Stromal cell of bone marrow (primary cell): ENCODE results near the gene DPPA3.
"Not testable (repeated sequence)": the region's sequence is repeated elsewhere in the genome, so short reads cannot be mapped to it uniquely, and the experiment has no call there.

Experiments
- DNase-seq: peaks from one replicate; pipeline ENCODE4 v3.0.0-alpha.2; 2012; ENCODE audit warnings: low read depth

DPPA3 gene

DNA sequence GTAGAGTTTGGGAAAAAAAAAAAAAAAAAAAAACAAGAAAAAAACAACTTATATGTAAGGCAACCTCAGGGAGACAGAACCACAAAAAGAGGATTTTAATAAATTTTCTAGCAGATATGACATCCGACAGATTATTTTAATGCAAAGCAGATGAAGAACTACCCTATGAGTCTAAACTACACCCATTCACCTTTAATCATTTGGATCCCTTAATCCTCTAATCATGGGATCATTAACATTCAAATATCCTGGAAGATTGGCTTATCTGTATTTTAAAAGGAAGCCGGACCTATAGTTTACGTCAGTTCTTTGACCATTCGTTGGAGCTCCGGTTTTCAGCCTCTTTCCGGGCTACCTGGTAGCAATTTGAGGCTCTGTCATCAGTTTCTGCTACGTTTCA is at the start of gene DPPA3:
DPPA3 (plus strand) TSS at position 301 of the 400 bp plus-strand sequence. CDS start 138 bp downstream, outside the sequence.
- no peak for DNase-seq

DNA sequence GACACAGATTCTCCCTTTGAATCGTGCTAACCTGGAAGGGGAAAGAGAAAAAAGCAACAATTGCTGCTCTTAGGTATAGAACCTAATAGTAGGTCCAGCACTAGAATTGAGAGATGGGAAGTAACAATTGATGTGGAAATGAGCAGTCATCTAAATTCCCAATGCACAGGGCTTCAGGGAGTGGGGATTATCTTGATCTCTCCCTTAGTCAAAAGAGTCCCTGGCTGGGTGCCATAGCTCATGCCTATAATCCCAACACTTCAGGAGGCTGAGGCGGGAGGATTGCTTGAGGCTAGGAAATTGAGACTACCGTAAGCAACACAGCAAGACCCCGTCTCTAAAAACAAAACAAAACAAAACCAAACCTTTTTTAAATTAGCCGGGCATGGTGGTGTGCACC is 49.5 kb upstream of the DPPA3 start:
- no peak for DNase-seq

DNA sequence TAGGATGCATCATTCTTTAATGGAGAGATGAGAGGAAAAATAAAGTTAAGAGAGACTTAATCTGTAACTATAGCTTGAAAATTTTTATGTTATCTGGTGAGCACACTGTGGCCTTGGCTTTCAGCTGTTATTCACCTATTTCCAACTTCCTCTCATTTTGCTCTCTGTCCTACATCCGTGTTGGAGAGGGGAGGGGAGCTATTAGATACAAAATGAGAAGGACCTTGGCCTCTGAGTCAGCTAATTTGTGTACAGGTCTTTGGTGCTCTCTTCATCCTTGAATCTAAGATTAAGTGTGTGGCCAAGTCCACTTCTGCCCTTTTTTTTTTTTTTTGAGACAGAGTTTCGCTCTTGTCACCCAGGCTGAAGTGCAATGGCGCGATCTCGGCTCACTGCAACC is 44.6 kb upstream of the DPPA3 start:
- DNase-seq: no peak

DNA sequence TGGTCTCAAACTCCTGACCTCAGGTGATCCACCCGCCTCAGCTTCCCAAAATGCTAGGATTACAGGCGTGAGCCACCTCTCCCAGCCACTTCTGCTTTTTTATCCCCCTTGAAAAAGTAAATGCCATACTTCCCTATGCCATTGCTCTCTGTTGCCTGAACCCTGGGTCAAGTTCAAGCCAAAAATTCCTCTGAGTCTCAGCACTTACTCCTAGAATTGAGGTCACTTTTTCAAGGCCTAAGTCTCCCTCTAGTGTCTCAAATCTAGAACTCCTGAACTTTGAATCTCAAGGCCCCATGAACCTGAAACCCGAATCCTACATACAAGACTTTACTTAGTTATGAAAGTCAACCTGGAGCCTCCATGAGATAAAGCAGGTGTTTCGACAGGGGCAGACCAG is 44.1 kb upstream of the DPPA3 start:
- no peak for DNase-seq

DNA sequence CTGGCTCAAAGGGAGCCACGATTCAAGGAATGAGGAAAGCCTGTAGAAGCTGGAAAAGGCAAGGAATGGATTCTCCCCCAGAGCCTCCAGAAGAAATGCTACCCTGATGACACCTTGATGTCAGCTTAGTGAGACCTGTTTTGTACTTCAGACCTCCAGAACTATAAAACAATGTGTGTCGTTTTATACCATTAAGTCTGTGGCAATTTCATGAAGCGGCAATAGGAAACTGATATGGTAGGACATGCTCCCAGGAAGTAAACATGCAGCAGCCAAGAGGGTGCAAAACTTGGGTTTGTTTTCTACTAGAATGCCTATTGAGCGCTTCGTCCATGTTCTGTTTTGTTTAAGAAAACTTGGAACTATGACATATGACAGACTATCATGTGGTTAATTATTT is 43.1 kb upstream of the DPPA3 start:
- DNase-seq: no peak

DNA sequence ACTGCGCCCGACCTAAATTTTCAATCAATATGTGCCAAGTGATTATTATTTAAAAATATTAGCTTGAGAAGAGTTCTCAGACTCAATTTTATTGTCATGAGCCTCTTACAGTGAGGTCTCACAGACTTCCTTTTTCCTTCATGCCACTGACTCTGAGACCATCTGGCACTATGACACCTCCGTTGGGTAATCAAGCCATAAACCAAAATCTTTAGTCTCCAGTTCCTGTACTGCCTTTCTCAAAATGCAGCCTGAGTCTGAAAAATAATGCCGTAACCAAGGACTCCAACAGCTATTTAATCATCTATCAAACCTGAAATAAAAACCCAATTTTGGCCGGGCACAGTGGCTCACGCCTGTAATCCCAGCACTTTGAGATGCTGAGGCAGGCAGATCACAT is 35.8 kb upstream of the DPPA3 start:
- not testable (repeated sequence) for DNase-seq

DNA sequence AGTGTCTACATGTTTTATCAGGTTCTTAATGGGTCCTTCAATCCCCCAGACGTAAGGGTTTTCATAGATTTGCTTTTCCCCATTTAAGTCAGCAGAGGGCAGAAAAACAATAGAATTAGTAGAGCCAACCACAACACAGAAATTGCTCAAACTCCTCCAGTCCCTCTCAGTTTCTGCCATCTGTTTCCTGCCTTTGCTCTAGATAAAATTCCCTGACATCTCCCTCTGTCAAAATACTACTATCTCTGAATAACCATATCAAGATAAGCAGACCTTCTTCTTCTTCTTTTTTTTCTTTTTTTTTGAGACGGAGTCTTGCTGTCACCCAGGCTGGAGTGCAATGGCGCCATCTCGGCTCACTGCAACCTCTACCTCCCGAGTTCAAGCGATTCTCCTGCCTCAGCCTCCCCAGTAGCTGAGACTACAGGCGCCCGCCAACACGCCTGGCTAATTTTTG is 33.8 kb upstream of the DPPA3 start:
- DNase-seq: peak; percentile 25

DNA sequence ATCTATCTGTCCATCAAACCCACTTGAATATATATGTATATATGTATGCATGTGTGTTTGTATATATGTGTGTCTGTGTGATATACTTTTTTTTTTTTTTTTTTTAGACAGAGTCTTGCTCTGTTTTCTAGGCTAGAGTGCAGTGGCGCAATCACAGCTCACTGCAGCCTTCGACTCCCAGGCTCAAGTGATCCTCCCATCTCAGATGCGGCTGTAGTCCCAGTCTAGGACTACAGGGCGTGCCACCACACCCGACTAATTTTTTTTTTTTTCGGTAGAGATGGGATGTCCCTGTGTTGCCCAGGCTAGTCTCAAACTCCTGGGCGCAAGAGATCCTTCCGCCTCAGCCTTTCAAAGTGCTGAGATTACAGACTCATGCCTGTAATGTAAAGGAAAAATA is 32.5 kb upstream of the DPPA3 start:
- DNase-seq: peak; percentile 1

DNA sequence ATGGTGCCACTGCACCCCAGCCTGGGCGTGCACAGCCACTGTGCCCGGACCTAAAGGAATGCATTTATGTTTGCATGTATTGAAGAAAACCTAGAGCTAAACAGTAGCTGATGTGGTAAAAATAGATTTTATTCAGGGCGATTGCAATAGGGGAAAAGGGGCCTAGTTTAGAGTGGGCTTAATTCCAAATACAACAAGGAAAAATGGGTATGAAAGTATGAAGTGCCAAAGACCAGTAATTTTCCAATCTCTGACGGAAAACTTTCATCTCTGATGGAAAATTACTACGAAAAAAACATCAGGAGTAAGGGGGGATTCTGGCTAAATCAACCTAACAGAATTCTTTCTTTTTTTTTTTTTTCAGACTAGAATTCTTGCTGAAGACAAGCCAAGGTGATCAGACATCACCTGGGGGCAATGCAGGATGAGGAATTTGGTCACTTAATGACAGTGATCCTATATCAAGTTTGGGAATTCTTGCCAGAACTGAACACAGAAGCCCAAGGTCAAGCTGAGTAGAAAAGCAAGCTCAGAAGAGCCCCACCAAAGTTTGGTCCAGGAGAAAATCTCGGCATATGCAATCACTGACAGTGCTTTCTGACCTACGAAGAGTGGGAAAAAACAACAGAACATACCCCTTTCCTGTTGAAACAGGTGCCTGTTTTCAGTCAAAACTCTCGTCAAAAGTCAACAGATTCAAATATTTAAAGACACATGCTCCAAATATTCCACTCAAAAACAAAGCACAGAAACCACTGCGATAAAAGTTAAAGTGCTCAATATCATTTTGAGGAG is 31.8 kb upstream of the DPPA3 start:
- no peak for DNase-seq

DNA sequence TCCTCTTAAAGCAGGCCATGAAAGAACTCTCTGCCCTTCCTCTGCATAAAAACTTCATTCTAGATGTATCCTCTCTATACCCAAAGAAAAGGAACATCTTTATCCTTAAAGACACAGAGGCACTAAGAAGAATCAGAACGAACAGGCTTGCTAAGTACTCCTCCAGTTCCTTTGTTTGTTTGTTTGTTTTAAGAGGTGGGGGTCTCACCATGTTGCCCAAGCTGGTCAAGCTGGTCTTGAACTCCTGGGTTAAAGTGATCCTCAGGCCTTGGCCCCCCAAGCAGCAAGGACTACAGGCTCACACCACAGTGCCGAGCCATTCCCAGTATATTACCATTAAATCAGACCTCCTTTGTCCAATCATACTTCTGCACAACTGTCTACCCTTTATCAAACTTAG is 29.7 kb upstream of the DPPA3 start:
- no peak for DNase-seq

DNA sequence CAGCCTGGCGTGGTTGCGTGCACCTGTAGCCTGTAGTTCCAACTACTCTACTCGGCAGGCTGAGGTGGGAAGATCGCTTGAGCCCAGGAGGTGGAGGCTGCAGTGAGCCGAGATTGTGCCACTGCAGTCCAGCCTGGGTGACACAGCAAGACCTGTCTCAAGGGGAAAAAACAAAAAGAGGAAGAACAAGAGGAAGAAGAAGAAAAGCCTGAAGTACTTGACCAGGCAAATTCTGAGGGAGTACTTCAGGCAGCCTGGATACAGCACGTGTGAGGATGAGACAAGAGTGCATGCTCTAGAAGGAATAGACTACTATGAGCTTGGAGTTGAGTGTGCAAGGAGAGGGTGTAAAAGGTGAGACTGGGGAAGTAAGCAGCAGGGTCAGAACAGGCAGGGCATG is 17.4 kb upstream of the DPPA3 start:
- no peak for DNase-seq

DNA sequence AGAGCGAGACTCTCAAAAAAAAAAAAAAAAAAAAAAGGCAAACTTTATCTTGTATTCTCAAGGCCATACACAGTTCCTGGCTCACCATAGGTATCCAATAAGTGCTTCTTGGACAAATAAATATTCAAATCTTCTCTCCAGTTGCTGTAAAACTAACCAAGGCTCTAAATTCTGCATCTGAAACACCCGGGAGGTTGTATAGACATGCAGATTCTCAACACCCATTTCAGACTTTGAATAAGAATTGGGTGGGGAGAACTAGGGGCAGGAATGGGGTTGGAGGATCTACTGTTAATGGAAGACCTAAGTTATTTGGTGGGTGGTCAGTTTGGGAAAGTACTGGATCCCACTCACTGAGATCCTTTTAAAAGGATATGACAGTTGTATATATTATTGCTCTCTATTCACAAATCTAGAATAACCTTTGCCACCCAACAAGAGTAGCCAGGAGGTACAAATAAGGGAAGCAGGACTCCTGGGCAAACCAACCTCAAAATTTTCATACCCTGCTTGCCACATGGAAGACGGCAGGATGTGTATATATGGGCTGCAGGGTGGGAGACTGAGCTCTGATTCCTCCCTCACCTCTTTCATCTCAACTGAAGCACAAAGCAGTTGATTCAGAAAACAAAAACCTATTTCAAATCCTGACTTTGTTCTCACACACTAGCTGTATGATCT is 16.5 kb upstream of the DPPA3 start:
- DNase-seq: no peak

DNA sequence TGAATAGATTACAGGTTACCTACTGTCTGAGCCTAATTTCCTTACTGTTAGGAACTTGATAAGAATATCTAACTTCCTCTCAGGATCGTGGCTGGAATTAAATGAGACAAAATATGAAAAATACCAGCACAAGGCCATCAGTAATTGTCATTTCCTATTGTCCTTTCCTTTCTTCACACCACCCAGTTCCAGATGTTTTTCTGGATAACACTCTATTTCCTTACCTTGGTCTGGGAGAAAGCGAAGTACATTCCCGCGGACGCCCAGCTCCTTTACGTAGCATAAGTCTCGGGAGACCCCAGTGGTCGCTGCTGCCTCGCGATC is 16.0 kb upstream of the DPPA3 start:
- DNase-seq: no peak

DNA sequence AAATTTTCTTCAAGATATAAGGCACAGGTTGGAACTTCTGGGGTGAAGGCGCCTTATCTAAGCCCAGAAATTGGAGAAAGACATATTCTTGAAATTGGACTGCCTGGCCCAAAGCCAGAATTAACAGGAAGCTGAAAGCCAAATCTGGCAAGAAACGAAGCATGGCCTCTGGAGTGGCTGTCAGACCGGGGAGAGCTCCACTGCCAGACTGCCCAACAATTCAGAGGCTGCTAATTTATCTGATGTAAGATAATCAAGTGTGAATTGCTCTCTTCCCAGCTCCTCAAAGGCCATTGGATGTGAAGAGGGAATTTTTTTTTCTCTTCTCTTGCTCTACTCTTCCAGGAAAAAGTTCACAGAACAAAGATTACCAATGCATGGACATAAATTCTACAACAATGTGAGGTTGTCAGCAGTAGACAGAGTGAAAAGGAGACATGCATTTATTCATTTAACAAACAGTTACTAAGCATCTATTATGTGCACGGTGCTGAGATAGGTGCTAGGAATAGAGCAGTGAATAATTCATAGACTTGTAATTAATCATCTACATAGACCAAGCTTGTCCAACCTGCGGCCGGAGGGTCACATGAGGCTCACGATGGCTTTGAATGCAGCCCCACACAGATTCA is 15.6 kb upstream of the DPPA3 start, which contains the start of gene GDF3:
GDF3 (minus strand) TSS at position 210 of the 632 bp plus-strand sequence; CDS start at position 163, 47 bp downstream.
- DNase-seq: peak; percentile 12

DNA sequence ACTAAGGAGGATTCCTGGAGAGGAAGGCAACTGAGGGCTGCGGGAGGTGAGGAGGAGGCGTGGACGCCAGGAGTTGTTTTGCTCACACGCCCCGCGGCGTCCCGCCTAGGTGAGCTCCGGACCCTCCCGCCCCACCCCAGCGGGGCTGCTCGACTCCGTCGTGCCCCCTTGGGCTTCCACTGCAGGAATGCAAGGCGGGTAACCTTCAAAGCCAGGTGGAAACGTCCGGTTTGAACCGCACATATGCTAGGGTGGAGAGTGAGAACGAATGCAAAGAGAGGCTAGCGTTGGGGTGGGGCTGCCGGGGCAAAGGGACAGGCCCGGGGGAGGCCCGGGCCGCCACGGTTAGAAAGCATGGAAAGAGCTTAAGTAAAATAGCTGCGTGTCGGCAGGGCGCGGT is 5.4 kb upstream of the DPPA3 start:
- DNase-seq: no peak

DNA sequence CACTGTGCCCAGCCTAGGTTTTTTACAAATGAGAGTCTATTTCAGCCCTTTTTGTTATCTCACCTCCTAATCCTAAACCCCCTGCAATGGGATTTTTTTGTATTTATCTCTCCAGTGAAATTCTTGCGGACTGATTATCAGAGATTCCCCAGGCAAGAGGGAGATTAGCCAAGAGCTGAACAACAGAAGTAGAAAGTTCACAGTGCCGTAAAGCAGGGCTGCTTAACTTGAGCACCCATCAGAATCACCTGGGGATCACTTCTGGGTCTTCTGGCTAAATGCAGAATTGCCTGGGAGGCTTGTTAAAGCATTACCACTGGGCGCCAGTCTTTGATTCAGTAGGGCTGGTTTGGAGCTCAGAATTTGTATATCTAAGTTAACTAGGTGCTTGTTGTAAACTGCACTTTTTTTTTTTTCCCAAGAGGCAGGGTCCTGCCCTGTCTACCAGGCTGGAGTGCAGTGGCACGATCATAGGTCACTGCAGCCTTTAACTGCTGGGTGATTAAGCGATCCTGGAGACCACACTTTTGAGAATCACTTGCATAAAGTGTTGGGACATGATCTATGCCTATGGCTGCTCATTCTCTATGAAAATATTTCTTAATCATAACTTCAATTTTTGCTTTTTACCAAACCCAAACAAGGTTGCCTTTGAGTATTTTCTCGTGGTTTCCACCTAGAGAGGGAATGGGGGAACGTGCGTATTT is 1.1 kb upstream of the DPPA3 start:
- no peak for DNase-seq

DNA sequence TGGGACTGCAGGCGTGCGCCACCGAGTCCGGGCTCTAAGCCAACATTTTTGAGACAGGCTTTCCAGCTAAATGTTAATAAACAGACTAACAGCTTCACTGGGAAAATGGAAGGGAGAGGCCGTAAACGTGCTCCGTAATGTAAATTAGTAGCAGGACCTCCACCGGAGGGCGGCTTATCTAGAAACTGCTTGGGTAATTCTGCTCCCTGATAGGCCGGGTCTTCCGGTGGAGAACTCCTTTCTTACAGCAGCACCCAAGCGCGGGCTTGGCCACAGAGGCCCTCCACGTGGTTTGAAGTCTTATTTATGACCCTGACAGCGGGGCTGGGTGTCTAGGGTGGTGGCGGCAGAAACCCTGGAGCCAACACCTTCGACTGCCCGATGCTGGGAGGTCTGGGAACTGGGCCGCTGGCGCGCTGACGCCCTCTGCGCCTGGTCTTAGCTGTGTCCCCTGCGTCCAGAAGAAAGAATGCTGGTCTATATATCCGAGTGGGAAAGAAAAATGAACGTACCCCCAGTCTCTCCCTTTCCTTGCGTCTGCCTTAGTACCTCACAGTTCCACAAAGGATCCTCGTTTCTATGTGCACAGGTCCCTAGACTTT is 1.7 kb downstream of the DPPA3 start:
- DNase-seq: no peak

DNA sequence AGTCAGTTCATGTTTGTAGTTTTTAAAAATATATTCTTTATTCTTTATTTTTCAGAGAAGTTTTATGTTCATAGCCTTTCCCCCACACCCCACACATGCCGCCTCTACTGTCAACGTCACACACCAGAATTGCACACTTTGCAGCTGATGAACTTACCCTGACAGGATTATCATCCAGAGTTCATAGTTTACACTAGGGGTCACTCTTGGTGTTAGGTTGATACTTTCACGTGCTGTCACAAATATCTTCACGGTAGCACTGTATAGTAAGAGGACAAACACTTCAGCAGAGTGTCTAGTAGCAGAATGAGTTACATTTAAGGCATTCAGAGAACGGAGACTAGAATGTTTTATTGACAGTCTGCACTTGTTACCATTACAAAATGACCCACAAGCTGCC is 5.1 kb downstream of the DPPA3 start:
- peak; percentile 6 for DNase-seq

DNA sequence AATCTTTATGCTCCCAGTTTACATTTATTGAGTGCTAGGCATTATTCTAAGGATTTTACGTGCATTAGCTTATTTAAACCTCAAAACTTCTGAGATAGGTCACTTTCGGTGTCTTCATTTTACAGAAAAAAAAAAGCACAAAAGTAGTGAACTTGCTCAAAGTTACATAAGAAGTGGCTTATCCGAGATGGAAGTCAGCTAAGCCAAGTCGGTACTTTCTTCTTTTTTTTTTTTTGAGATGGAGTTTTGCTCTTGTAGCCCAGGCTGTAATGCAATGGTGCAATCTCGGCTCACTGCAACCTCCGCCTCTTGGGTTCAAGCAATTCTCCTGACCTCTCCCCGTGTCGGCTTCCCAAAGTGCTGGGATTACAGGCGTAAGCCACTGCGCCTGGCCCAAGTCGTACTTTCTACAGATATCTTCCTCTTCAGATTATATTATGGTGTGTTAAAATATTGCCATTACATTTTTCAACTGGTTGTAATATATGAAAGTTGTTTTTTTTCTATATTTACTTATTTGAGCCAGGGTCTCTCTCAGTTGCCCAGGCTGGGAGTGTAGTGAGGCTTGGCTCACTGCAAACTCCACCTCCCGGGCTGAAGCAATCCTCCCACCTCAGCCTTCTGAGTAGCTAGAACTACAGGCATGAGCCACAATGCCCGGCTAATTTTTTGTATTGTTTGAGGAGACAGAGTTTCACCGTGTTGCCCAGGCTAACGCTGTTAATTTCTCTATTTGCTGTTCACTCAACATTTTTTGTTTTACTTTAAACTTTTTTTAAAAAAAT is 8.9 kb downstream of the DPPA3 start:
- no peak for DNase-seq

DNA sequence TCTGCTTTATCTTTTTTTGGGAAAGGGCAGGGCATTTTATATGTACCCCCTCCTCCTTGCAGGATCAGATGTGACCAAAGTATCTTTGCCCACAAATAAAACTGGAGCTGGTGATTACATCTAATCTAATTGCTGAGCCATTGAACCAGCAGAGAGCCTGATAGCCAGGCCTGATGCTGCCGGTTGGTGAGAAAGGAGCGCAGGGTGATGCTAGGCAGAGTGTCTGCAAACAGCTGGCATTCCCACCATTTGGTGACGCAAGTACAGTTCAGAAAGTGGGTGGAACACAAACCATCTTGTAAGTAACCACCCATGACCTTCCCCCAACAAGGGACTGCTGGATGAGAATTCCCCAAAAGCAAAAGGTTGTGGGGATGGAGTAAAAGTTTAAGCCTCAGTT is 12.7 kb downstream of the DPPA3 start:
- no peak for DNase-seq

DNA sequence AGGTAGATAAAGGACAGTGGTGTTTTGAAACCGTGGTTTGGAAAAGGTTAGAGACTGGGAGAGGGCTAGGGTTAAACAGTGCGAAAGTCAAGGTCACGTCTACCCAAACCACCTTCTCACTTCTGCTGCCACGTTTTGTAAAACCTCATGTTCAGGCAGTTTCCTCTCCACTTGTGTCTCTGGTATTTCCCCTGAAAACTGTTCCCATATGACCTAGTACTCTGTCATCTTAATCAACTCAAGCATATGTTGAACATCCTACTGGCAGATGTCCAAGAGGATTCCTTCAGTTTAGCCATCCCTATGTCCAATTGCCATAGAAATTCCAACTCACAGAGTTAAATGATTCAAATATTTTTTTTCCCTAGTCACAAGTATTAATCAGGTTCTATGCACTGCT is 18.5 kb downstream of the DPPA3 start:
- DNase-seq: no peak
